ENCODE measurements around the gene TICAM1.

Gene TICAM1

DNA sequence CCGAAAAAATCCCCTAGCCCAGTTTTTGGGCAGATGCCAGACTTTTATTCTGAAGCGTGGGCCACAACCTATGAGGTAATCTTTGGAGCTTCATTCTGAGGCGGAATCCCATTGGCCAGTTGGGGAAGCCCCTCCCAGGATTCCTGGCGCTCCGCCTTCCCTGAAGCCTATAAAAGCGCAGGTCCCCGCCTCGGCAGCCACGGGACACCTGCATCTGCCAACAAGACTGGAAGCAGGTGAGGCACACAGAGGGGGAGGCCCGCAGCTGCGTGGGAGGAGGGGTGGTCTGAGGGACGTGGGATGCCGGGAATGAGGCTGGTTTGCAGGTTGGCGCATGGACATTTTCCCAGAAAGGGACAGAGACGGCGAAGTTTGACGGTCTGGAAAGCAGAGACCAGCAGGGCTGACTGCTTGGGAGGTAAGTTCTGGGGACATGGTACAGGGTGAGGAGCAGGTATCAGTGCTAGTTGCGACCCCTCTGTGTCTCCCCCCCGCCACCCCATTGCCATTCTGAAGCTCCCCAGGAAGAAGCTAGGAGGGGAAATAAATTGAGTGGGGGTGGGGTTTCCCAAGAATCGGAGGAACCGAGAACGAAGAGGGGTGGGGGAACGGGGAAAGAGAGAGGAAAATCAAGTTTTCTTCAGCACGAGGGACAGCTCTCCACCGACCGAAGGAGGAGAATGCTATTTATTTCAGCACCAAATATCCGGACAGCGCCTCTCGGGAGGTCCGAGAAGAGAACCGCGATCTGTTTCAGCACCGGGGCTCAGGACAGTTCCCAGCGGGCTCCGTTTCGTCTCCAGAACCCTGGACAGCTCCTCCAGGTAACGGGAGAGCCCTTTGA, 62.4 kb downstream of the TICAM1 start:
- DNase-seq, result peak; percentile 88

Measured in Kasumi-1 (cell line).